ENCODE measurements around the gene GJB5.
A peak's percentile ranks its signal among the peaks of the same experiment; 100 is the strongest.

The GJB5 gene

DNA sequence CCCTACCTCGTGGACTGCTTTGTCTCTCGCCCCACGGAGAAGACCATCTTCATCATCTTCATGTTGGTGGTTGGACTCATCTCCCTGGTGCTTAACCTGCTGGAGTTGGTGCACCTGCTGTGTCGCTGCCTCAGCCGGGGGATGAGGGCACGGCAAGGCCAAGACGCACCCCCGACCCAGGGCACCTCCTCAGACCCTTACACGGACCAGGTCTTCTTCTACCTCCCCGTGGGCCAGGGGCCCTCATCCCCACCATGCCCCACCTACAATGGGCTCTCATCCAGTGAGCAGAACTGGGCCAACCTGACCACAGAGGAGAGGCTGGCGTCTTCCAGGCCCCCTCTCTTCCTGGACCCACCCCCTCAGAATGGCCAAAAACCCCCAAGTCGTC lies 39.9 kb downstream of the GJB5 start:
- Histone ChIP-seq H3K4me3 (ENCODE audit: low read depth, low read length) (no peak overlapping the region), H3K36me3 (replicated peaks) (no peaks in the 10 kb centered on the region), H3K27me3 (replicated peaks) (peaks cover 16% of the 10 kb centered on the region), H3K27ac (no peak overlapping the region)
- TF ChIP-seq, protein P1, sequence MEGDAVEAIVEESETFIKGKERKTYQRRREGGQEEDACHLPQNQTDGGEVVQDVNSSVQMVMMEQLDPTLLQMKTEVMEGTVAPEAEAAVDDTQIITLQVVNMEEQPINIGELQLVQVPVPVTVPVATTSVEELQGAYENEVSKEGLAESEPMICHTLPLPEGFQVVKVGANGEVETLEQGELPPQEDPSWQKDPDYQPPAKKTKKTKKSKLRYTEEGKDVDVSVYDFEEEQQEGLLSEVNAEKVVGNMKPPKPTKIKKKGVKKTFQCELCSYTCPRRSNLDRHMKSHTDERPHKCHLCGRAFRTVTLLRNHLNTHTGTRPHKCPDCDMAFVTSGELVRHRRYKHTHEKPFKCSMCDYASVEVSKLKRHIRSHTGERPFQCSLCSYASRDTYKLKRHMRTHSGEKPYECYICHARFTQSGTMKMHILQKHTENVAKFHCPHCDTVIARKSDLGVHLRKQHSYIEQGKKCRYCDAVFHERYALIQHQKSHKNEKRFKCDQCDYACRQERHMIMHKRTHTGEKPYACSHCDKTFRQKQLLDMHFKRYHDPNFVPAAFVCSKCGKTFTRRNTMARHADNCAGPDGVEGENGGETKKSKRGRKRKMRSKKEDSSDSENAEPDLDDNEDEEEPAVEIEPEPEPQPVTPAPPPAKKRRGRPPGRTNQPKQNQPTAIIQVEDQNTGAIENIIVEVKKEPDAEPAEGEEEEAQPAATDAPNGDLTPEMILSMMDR (IDR thresholded peaks at IDR 0.05; ENCODE audit: low read depth, low read length, missing control alignments), result no peak
- DNase-seq, result no peak
- in situ Hi-C loops (cut with HindIII; ENCODE audit: low pct_ligation_motif_present, low sequenced_read_pairs), result no loop called here

DNA sequence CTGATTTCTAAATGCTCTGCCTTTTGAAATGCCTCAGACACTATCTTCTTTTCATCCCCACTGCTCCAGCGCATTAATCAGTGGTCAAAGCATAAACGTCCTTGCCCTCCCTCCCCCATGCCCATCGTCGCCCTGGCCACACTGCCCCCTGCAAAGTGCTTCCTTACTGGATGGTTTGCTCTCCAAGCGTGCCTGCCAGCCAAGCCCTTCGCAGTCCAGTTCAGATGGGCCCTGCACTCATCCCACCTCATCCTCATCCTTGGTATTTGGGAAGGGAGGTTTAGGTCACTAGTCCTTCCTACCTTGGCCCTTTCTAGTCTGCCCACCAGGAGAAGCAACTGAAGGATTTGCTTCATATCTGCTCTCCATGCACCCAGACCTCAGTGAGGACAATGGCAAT lies 41.1 kb downstream of the GJB5 start:
- TF ChIP-seq, protein P1 (IDR thresholded peaks at IDR 0.05; ENCODE audit: low read depth, low read length, missing control alignments), result no peak
- Histone ChIP-seq H3K4me3 (ENCODE audit: low read depth, low read length) (no peak overlapping the region), H3K27me3 (replicated peaks) (peaks cover 16% of the 10 kb centered on the region), H3K27ac (no peak overlapping the region), H3K36me3 (replicated peaks) (no peaks in the 10 kb centered on the region)
- in situ Hi-C loops (cut with HindIII; ENCODE audit: low pct_ligation_motif_present, low sequenced_read_pairs), result no loop called here
- DNase-seq, result no peak

DNA sequence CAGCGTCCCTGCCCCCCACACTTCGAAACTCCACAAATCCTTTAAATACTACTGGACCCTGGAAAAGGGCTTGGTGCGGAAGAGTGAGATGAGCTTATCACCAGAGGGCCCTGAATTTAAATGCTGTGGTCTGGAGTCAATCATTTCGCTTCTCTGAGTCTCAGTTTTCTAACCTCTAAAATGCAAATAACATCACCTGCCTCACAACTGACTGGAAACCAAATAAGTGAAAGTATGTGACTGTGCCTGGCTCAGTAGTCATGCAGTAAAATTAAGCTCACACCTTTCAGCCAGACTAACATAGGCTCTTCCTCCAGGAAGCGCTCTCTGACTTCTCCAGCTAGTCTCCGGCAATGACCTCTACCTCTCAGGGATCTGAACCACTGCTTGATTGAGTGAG lies 42.1 kb downstream of the GJB5 start:
- no peak for DNase-seq
- H3K4me3 ChIP-seq (ENCODE audit: low read depth, low read length), result no peak overlapping the region
- H3K27me3 ChIP-seq (replicated peaks), result peaks cover 14% of the 10 kb centered on the region
- TF ChIP-seq, protein P1 (IDR thresholded peaks at IDR 0.05; ENCODE audit: low read depth, low read length, missing control alignments), result no peak
- no peaks in the 10 kb centered on the region for H3K36me3 ChIP-seq (replicated peaks)
- H3K27ac ChIP-seq, result no peak overlapping the region
- in situ Hi-C loops (cut with HindIII; ENCODE audit: low pct_ligation_motif_present, low sequenced_read_pairs), result no loop called here

DNA sequence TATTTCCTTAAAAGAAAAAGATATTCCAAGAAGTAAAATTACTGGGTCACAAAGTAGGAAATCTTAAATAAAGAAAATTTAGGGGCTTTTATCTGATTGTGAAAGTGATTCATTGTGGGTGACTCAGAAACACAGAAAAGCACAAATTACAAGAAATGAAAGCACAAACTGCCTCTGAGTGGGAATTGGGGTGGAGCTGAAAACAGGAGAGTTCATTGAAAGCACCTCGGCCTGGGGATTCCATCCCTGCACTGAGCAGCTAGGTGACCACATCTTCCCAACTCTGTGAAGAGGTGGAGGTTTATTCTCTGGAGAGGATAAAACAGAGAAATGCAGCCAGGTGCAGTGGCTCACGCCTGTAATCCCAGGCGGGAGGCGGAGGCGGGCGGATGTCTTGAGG lies 45.4 kb downstream of the GJB5 start:
- Histone ChIP-seq H3K36me3 (replicated peaks) (no peaks in the 10 kb centered on the region), H3K27me3 (replicated peaks) (no peaks in the 10 kb centered on the region), H3K27ac (no peak overlapping the region), H3K4me3 (ENCODE audit: low read depth, low read length) (no peak overlapping the region)
- peak; percentile 38 for DNase-seq
- in situ Hi-C loops (cut with HindIII; ENCODE audit: low pct_ligation_motif_present, low sequenced_read_pairs), result no loop called here
- TF ChIP-seq, protein P1 (IDR thresholded peaks at IDR 0.05; ENCODE audit: low read depth, low read length, missing control alignments), result no peak

DNA sequence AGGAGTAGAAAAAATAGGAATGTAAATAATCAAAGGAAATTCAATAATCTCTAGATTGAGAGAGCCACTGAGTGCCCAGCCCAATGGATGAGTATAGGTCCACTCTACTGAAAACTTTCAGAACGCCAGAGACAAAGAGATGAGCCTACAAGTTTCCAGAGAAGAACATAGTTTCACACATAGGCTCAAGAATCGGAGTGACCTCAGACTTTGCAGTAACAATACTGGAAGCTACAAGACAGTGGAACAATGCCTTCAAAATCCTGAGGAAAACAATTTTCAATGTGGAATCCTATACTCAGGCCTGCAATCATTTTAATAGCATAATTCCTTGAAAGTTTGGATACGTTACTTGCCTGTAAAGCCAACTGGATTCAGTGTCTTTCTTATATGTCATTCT lies 48.9 kb downstream of the GJB5 start:
- H3K4me3 ChIP-seq (ENCODE audit: low read depth, low read length), result no peak overlapping the region
- H3K36me3 ChIP-seq (replicated peaks), result no peaks in the 10 kb centered on the region
- H3K27ac ChIP-seq, result no peak overlapping the region
- no peaks in the 10 kb centered on the region for H3K27me3 ChIP-seq (replicated peaks)
- TF ChIP-seq, protein P1 (IDR thresholded peaks at IDR 0.05; ENCODE audit: low read depth, low read length, missing control alignments), result no peak
- in situ Hi-C loops (cut with HindIII; ENCODE audit: low pct_ligation_motif_present, low sequenced_read_pairs), result no loop called here
- DNase-seq, result no peak

DNA sequence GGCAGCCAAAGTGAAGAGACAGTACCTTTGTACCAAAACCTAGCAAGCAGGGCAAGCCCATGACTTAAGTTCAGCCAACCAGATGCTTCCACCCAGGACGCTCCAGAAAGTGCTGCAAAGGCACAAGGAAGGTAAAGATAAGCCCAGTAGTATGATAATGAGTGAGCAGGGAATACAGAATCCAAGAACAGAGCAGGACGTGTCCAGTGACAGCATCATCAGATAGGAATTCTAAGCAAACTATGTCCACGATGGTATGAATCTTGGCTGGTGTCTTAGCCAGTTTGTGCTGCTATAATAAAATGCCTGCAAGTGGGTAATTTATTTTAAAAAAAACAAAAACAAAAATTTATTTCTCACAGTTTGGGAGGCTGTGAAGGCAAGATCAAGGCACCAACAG lies 51.5 kb downstream of the GJB5 start:
- in situ Hi-C loops (cut with HindIII; ENCODE audit: low pct_ligation_motif_present, low sequenced_read_pairs), result no loop called here
- Histone ChIP-seq H3K4me3 (ENCODE audit: low read depth, low read length) (no peak overlapping the region), H3K36me3 (replicated peaks) (no peaks in the 10 kb centered on the region), H3K27ac (no peak overlapping the region), H3K27me3 (replicated peaks) (no peaks in the 10 kb centered on the region)
- TF ChIP-seq, protein P1 (IDR thresholded peaks at IDR 0.05; ENCODE audit: low read depth, low read length, missing control alignments), result no peak
- DNase-seq, result peak; percentile 20

Data from brain microvascular endothelial cell (primary cell).